ENCODE measurements around the gene CCDC192. TPM values are rescaled to one million over a fixed set of nuclear protein-coding genes. Genes with fewer than 3 reads are reported as not detected.

The CCDC192 gene
- total and polyA plus RNA-seq, 2 experiments from 2014 or later = 0.40 TPM; not detected in 1

GRCh38 chr5:127793052-127793451 lies 89.9 kb downstream of the CCDC192 start:
- H3K27ac Mint-ChIP-seq = no peak overlapping the region
- H3K4me3 Mint-ChIP-seq = no peak overlapping the region
- no peaks in the 10 kb centered on the region for H3K4me1 Mint-ChIP-seq
- no peaks in the 10 kb centered on the region for H3K36me3 ChIP-seq (ENCODE audit: insufficient read depth)
- no peak overlapping the region for H3K4me3 ChIP-seq
- no peaks in the 10 kb centered on the region for H3K36me3 Mint-ChIP-seq (ENCODE audit: low read depth)
- TF ChIP-seq JUNB (IDR thresholded peaks at IDR 0.05; ENCODE audit: unreplicated experiment) = no peak
- no peak overlapping the region for H3K27ac ChIP-seq (ENCODE audit: low read depth)
- H3K9me2 ChIP-seq (ENCODE audit: insufficient read depth) = peaks cover 5% of the 10 kb centered on the region; the same call in 1 of the 2 replicates
- peaks cover 2% of the 10 kb centered on the region; the same call in 2 of the 3 replicates for H3K9me3 Mint-ChIP-seq
- H3K4me1 ChIP-seq (ENCODE audit: insufficient read depth) = no peaks in the 10 kb centered on the region
- H3K27me3 ChIP-seq (ENCODE audit: insufficient read depth) = no peaks in the 10 kb centered on the region
- no peak overlapping the region for H3K4me2 ChIP-seq
- peaks cover 4% of the 10 kb centered on the region for H3K27me3 Mint-ChIP-seq (ENCODE audit: insufficient read depth, low read depth, poor library complexity)
- no peaks in the 10 kb centered on the region for H3K79me2 ChIP-seq (replicated peaks; ENCODE audit: insufficient read depth)
- no peaks in the 10 kb centered on the region for H3F3A ChIP-seq (replicated peaks; ENCODE audit: low read depth)
- H4K20me1 ChIP-seq (replicated peaks; ENCODE audit: insufficient read depth) = no peaks in the 10 kb centered on the region
- no peak overlapping the region for H2AFZ ChIP-seq
- ATAC-seq (no peak), DNase-seq (ENCODE audit: low spot score) (no peak)

DNA sequence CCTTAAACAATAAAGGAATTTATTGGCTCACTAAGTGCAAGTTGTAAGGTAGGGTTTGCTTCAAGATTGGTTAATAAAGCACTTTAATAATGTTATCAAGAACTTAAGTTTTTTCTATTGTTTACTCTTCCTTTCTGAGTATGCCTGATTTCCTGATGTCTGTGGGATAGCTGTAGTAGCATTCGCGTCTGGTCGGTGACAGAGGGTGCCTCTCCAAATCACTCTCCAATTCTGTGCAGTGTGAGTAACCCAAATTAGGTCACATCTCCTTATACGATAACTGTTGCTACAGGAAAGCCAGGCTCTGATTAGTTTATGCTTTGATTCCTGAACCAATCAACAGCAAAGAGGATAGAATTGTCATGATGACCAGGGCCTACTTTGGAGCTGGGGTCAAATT lies 90.7 kb downstream of the CCDC192 start:
- Mint-ChIP-seq H3K27ac (no peak overlapping the region), H3K36me3 (ENCODE audit: low read depth) (no peaks in the 10 kb centered on the region), H3K27me3 (ENCODE audit: insufficient read depth, low read depth, poor library complexity) (peaks cover 4% of the 10 kb centered on the region), H3K4me1 (no peaks in the 10 kb centered on the region), H3K9me3 (peaks cover 2% of the 10 kb centered on the region; the same call in 2 of the 3 replicates), H3K4me3 (no peak overlapping the region)
- no peaks in the 10 kb centered on the region for H3K27me3 ChIP-seq (ENCODE audit: insufficient read depth)
- DNase-seq (ENCODE audit: low spot score) (no peak), ATAC-seq (no peak)
- no peaks in the 10 kb centered on the region for H3K79me2 ChIP-seq (replicated peaks; ENCODE audit: insufficient read depth)
- H3F3A ChIP-seq (replicated peaks; ENCODE audit: low read depth) = no peaks in the 10 kb centered on the region
- H3K9me2 ChIP-seq (ENCODE audit: insufficient read depth) = peaks cover 5% of the 10 kb centered on the region
- no peak overlapping the region for H3K27ac ChIP-seq (ENCODE audit: low read depth)
- H2AFZ ChIP-seq = no peak overlapping the region
- no peaks in the 10 kb centered on the region for H4K20me1 ChIP-seq (replicated peaks; ENCODE audit: insufficient read depth)
- TF ChIP-seq NANOG (IDR thresholded peaks at IDR 0.05; ENCODE audit: borderline replicate concordance) (no peak), EZH2 (IDR thresholded peaks at IDR 0.05; ENCODE audit: low read depth, unreplicated experiment) (no peak), EZH2phosphoT487 (IDR thresholded peaks at IDR 0.05; ENCODE audit: unreplicated experiment) (no peak)
- no peak overlapping the region for H3K4me2 ChIP-seq
- no peaks in the 10 kb centered on the region for H3K4me1 ChIP-seq (ENCODE audit: insufficient read depth)
- no peak overlapping the region for H3K4me3 ChIP-seq
- no peaks in the 10 kb centered on the region for H3K36me3 ChIP-seq (ENCODE audit: insufficient read depth)

DNA sequence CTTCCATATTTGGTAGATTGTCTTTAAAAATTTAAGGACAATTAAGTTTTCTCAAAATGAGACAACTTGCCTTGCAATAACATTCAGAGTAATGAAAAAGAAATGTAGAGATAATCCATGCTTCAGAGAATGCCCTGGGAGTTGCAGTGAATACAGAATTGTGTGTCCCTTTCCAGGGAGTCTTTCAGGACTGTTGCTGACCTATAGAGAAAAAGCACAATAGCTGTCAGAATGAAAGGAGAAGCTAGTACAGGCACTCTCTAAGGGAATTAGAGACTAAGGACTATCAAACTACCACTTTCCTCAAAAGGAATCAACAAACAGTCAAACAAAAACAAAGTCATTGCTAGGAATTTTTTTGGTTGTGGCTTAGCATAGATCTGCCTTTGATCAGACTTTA lies 93.0 kb downstream of the CCDC192 start:
- H3K4me1 ChIP-seq (ENCODE audit: insufficient read depth) = no peaks in the 10 kb centered on the region
- H3K36me3 ChIP-seq (ENCODE audit: insufficient read depth) = no peaks in the 10 kb centered on the region
- no peak overlapping the region for H3K4me3 ChIP-seq
- no peaks in the 10 kb centered on the region for H3K27me3 ChIP-seq (ENCODE audit: insufficient read depth)
- peak; percentile 65 for ATAC-seq
- H3F3A ChIP-seq (replicated peaks; ENCODE audit: low read depth) = no peaks in the 10 kb centered on the region
- Mint-ChIP-seq H3K36me3 (ENCODE audit: low read depth) (no peaks in the 10 kb centered on the region), H3K4me3 (no peak overlapping the region), H3K9me3 (no peaks in the 10 kb centered on the region; the same call in 2 of the 3 replicates), H3K4me1 (no peaks in the 10 kb centered on the region), H3K27ac (no peak overlapping the region), H3K27me3 (ENCODE audit: insufficient read depth, low read depth, poor library complexity) (no peaks in the 10 kb centered on the region)
- H3K9me2 ChIP-seq (ENCODE audit: insufficient read depth) = no peaks in the 10 kb centered on the region; the same call in 1 of the 2 replicates
- no peaks in the 10 kb centered on the region for H4K20me1 ChIP-seq (replicated peaks; ENCODE audit: insufficient read depth)
- no peak overlapping the region for H3K4me2 ChIP-seq
- no peaks in the 10 kb centered on the region for H3K79me2 ChIP-seq (replicated peaks; ENCODE audit: insufficient read depth)
- H3K27ac ChIP-seq (ENCODE audit: low read depth) = no peak overlapping the region
- H2AFZ ChIP-seq = no peak overlapping the region
- no peak for DNase-seq (ENCODE audit: low spot score)
- TF ChIP-seq POLR2AphosphoS5 (IDR thresholded peaks at IDR 0.05; ENCODE audit: low read depth) = no peak
- no peak for TF ChIP-seq CTCF (conservative IDR thresholded peaks at IDR 0.05; ENCODE audit: low read depth in 2 of 2)
- TF ChIP-seq ZNF114 (CRISPR knock-in tag; IDR thresholded peaks at IDR 0.05) = no peak
- no peak for TF ChIP-seq NANOG (IDR thresholded peaks at IDR 0.05; ENCODE audit: borderline replicate concordance)
- TF ChIP-seq ZNF331 (CRISPR knock-in tag; IDR thresholded peaks at IDR 0.05; ENCODE audit: low read depth) = no peak
- TF ChIP-seq REST (IDR thresholded peaks at IDR 0.05; ENCODE audit: unreplicated experiment) = no peak
- TF ChIP-seq ETS1 (IDR thresholded peaks at IDR 0.05) = no peak
- no peak for TF ChIP-seq EZH2phosphoT487 (IDR thresholded peaks at IDR 0.05; ENCODE audit: unreplicated experiment)
- no peak for TF ChIP-seq JUNB (IDR thresholded peaks at IDR 0.05; ENCODE audit: unreplicated experiment)
- TF ChIP-seq STAT1 (IDR thresholded peaks at IDR 0.05; ENCODE audit: unreplicated experiment) = no peak
- TF ChIP-seq EZH2 (IDR thresholded peaks at IDR 0.05; ENCODE audit: low read depth, unreplicated experiment) = no peak
- no peak for TF ChIP-seq CREB1 (CRISPR knock-in tag; IDR thresholded peaks at IDR 0.05; ENCODE audit: low read depth)
